Activated CD8-positive, alpha-beta memory T cell treated with anti-CD3 and anti-CD28 coated beads for 1 hour (primary cell): Measurements from ENCODE around the gene RPS8.
"Not testable (repeated sequence)": the region's sequence is repeated elsewhere in the genome, so short reads cannot be mapped to it uniquely, and the experiment has no call there.

Experiments
- DNase-seq, 2 donors: peaks; one replicate each; pipeline ENCODE4 v3.0.0-alpha.2; 2020; ENCODE audit warnings: low read depth in 1 of 2; ENCODE audit errors: extremely low read depth in 1 of 2

Gene RPS8

GRCh38 chr1:44775078-44775929 is at the start of gene RPS8:
Gene RPS8 (plus strand): TSS chr1:44775540. CDS start chr1:44775597, 57 bp downstream.
- DNase-seq, result peak; percentile 69 to 80

- DNase-seq, result peak; percentile 89 to 90
Measured at GRCh38 chr1:44730741-44731512, 44.4 kb upstream of the RPS8 start, which contains the start of gene RNU5D-1. Gene RNU5D-1 (minus strand): TSS chr1:44731170.

- DNase-seq, result no peak
Measured at GRCh38 chr1:44733365-44733764, 42.0 kb upstream of the RPS8 start.

GRCh38 chr1:44733784-44734183 is 41.6 kb upstream of the RPS8 start:
- no peak for DNase-seq

GRCh38 chr1:44735992-44736391 is 39.3 kb upstream of the RPS8 start:
- DNase-seq, result no peak

- DNase-seq, result not testable (repeated sequence)
Measured at GRCh38 chr1:44738953-44739306, 36.4 kb upstream of the RPS8 start.

GRCh38 chr1:44739307-44740178 is 35.8 kb upstream of the RPS8 start, which contains the start of gene KIF2C:
Gene KIF2C (plus strand): TSS chr1:44739837. CDS start chr1:44739933, 96 bp downstream.
- peak; percentile 87 to 92 for DNase-seq

- DNase-seq, result no peak
Measured at GRCh38 chr1:44740179-44740617, 35.1 kb upstream of the RPS8 start.

- DNase-seq, result no peak
Measured at GRCh38 chr1:44743211-44743610, 32.1 kb upstream of the RPS8 start.

- DNase-seq, result no peak
Measured at GRCh38 chr1:44747878-44748277, 27.5 kb upstream of the RPS8 start.

- DNase-seq, result no peak
Measured at GRCh38 chr1:44757420-44757819, 17.9 kb upstream of the RPS8 start.

- DNase-seq, result no peak
Measured at GRCh38 chr1:44759077-44759476, 16.3 kb upstream of the RPS8 start.

GRCh38 chr1:44760876-44761275 is 14.5 kb upstream of the RPS8 start:
- DNase-seq, result no peak

- DNase-seq, result not testable (repeated sequence)
Measured at GRCh38 chr1:44766421-44766820, 8.9 kb upstream of the RPS8 start.

- no peak for DNase-seq
Measured at GRCh38 chr1:44775930-44776729, 790 bp downstream of the RPS8 start.

- DNase-seq, result no peak
Measured at GRCh38 chr1:44776730-44777068, 1.4 kb downstream of the RPS8 start.

- DNase-seq, result no peak
Measured at GRCh38 chr1:44777547-44777946, 2.2 kb downstream of the RPS8 start.

- no peak for DNase-seq
Measured at GRCh38 chr1:44777969-44778635, 2.8 kb downstream of the RPS8 start.

- no peak for DNase-seq
Measured at GRCh38 chr1:44778705-44779576, 3.6 kb downstream of the RPS8 start.
